HG03095 (cell line): ENCODE results near the gene MOB3B.
"Not testable (repeated sequence)": the region's sequence is repeated elsewhere in the genome, so short reads cannot be mapped to it uniquely, and the experiment has no call there.

Experiments
- ATAC-seq: cut with Tn5 transposase; IDR thresholded peaks from one replicate; pipeline ENCODE4 v1.9.1; 2021; ENCODE audit warnings: moderate library complexity; ENCODE audit not compliant: unreplicated experiment

Gene MOB3B

DNA sequence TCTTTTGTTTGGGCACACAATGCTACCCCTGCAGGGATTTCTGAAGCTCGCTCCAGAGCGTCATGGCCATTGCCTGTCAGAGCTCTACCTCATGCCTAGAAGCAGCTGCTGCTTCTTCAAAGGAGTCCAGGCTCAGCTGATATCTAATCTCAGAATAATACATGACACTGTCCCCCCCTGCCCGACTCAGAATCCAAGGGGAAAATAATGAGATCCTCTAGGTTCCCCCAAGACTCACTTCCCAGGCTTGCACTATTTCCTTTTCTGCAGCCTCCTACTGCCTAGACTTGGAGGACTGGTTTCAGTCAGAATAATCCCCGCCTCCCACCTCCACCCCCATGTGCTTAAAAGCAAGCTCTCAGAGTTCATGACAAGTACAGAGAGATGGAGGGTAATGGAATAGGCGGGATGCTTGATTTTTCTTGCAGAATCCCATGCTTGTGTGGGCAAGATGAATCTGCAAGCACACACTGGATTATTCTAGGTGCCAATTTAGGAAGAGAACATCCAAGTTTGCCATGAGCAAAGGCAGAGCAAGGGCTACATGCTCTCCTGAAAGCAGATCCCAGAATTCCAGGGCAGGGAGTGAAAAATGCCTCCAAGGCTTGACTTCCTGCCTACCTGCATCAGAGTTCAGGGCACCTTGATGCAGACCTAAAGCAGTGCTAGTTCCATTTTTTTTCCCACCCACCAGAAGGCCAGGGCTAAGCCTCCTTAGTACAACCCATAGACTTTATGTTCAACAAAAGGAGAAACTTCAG is 102.9 kb downstream of the MOB3B start:
- ATAC-seq, result no peak

DNA sequence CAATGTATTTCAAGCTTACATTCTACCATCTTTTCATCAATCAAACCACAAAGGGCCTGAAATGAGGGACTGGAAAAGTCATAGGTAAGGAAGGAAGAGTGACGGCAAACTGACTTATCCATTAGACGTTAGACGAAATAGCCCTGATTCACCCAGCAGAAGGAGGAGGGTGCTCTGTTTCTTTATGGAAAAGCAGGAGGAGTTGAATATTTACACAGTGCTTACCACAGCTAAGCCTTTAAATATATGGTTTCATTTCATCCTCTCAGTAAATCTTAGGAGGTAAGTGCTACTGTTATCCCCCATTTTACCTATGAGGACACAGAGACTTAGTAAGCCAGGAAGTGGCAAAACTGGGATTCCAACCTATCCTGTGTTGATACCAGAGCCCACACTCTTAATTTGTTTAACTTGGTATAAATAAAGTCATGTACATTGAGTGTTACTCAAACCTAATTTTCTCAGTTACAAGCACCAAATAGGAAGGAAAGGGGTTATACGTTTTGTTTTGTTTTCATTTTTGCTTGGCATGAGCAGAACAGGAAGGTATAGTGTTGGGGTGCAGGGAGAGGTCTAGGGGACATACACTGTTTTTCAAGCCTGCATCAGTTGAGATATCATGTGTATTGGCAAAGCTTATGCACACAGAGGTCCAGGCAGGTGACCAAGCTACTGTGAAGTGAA is 103.6 kb downstream of the MOB3B start:
- no peak for ATAC-seq

DNA sequence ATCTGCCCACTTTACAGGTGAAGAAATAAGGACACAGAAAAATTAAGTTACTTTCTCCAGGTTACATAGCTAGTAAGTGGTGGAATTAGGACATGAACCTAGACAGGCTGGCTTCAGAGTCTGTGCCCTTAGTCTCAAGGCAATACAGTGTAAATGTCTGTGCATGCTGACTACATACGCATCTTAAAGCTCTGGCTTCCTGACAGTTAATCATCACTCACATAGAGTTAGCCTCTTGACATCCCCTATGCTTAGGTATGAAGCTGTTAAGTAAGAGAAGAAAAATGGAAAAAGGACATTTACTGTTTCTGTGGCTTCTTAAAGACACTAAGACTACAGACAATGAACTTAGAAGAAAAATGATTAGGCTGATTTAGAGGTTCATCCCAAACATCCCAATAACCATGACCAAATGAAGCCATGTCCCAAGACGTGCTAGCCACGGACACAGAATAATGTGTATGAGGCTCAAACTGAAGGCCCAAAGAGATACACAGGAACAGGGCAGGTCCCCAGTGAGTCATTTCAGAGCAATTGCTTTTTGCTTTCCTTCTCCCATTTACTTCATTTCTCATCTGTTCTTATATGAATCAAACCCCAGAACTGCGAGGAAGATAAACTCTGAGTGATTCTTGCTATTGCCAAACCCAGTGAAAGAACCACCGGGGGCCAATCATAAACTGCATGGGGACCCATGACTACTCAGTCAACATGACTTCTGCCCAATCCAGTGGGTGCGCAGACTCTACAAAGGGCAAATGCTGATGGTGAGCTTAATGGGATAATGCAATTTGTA is 105.5 kb downstream of the MOB3B start:
- ATAC-seq, result no peak

DNA sequence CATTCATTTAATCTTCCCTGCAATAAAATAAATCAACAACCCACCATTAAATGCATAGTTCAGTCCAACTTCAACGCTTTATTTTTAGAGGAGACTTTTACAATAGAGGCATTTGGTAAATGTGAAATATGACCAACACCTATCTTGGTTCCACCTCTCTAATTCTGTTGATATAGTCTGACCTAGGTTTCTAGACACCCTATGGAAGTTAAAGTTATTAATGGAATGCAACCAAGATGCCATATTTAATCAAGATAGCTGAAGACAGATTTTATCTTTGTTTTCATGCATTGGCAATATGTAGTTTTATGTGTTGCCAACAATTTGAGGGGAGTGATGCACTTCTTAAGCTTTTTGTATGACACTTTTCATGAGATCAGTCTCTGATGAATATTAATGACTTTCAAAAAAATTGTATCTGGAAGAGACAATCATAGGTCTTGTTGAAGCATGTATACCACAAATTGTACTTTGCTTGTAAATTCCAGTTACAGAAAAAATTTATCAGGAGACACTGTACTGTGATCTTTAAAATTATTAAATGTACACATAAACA is 107.3 kb downstream of the MOB3B start:
- no peak for ATAC-seq

DNA sequence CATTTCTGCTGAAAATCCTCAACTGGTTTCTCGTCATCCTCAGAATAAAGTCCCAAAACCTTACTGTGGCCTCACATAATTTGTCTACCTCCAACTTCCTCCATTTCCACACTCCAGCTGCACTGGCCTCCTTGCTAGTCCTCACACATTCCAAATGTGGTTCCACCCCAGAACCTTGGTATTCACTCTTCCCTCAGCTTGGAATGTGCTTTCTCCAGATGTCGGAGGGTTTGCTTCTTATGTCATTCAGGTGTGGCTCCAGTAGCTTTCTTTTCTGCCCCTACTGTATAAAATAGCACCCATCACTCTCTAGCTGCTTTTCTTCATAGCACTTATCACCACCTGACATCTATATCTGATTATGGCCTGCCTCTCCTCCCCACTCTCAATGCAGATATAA is 108.0 kb downstream of the MOB3B start:
- ATAC-seq, result no peak

DNA sequence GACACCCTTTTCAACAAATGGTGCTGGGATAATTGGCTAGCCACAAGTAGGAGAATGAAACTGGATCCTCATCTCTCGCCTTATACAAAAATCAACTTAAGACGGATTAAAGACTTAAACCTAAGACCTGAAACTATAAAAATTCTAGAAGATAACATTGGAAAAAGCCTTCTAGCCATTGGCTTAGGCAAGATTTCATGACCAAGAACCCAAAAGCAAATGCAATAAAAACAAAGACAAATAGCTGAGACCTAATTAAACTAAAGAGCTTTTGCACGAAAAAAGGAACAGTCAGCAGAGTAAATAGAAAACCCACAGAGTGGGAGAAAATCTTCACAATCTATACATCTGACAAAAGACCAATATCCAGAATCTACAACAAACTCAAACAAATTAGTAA is 110.1 kb downstream of the MOB3B start:
- not testable (repeated sequence) for ATAC-seq

DNA sequence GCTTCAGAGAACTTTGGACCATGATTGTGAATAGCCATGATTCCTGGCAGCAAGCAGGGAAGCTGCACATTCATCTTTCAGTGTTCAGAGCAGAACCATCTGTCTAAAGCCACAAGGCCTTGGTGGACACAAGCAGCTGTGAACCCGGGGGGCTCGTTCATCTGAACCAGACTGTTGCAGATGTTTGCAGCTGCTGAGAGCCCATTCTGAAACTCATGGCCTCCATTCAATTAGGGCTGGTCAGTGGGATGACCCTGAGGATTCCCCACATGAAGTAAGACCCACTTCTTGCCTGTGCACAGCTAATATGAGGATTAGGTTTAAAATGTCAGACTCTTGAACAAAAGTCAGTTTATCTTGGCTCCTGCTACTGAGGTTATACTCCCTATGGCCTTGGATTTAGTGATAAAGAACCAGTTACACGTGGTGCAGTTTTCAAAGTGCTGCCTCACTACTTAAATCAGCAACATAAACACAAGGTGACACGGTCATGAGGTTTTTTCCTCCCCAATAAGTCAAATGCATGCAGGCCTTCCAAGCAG is 115.3 kb downstream of the MOB3B start:
- ATAC-seq, result no peak

DNA sequence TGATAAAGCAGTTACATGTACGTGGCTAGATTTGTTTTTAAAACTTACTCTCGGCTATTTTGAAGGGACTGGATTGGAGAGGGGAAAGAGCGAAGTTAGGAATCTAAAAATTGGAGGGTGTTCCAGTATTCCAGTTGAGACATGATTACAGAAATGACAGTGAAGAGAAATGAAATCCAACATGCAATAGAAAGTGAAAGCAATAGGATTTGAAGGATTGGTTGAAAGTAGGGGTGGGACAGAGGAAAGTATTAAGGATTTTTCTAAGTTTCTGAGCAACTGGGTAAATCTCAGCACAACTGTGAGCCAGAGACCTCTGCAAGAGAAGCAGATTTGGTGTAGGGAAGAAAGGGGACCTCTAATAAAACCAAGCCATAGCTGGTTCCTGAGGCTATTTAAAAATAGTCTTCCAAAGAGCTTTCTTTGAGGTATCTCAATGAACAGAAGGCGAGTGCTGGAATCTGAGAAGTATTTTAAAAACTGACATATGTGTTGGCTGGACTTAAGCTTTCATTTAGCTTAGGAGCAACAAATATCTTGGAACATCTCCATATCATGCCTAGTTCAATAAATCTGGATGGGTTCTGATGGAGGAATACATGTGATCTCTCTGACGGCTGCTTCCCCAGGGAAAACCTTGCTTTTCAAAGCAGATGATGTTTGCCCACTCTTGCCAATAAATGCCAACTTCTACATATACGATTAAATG is 115.9 kb downstream of the MOB3B start:
- ATAC-seq, result no peak

DNA sequence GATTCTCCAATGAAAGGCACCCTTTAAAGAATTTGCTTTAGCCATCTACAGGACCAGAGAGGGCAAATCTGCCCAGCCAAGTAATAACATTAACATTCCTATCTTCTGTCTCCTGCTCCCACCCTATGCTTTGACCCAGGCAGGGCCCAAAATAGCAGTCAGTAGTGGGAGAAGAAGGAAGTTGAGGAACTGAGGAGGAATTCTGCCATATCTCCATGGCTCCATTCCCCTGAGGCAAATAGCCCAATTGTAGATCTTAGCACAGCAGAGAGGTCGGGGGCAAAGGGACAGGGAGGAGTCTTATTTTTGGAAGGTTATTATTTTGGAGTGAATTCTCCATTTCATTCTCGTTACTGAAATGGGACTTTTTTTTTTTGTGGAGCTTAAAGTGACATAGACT is 116.7 kb downstream of the MOB3B start:
- ATAC-seq, result no peak

DNA sequence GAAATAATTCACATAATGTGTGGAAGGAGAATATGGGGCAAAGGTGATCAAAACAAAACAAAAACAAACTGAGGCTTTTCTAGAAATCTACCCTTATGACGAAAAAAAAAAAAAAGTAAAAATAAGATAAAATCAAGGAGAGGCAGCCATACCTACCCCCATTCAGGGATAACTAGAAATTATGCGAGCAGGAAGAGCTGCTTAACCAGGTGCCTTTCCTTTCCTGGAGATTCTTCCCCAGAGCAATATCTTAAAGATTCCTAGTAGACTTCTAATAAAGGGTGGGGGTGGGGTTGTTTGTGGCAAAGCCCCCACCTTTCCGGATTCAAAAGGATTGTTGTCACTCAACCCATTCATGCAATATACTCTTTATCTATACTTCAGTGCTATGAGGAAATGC is 117.5 kb downstream of the MOB3B start:
- ATAC-seq, result no peak

DNA sequence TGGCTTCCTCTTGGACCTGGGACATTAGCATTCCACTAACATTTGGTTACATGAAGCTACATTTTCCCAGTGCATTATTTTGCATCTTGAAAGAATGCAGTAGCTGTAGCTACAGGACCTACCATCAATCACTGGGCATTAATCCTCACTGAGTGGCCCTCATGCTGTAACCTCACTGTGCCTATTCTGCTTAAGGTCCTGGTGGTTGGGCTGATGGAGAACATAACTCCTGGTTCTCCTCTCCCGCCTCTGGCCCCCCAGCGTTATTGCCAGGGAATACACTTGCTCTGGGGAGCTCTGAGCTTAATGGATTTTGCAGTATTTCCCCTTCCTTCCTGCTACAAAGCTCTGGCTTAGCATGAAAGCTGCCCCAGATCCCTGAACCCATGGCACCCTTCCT is 121.1 kb downstream of the MOB3B start:
- ATAC-seq, result no peak

DNA sequence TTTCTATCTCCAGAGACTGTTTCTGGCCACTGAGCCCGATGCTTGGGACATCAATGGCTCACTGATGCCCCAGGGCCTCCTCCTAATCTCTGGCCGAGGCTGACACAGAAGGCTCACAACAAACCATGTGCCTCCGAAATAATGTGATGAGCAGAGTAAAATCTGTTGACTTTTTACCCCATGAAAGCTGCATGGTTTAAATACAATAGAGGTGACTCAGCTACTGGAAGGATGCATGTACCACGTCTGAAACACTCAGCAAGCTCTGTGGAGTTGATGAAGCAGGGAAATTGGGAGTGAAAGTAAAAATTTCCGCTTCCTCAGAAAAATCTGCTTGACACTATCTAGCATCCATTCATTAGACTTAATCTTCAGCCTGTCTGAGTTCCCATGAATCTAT is 121.6 kb downstream of the MOB3B start:
- ATAC-seq, result no peak

DNA sequence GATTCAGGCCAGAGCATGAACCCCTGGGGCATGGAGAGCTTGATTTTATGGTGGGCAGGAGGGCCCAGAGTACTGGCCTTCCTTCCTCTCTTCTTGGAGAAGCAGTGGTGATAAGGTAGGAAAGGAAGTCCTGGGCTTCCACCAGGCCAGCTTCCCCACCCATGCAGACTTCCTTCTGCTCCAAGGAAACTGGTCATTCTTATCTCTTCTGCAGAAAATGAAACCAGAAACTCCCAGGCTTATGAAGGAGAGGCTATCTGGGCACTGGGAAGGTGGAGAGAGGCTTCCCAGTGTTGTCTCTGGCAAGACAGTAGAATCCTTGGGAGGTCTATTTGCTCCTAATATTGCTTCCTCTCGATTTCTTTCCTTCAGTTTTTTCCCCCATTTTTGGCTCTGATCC is 122.1 kb downstream of the MOB3B start:
- ATAC-seq, result no peak

DNA sequence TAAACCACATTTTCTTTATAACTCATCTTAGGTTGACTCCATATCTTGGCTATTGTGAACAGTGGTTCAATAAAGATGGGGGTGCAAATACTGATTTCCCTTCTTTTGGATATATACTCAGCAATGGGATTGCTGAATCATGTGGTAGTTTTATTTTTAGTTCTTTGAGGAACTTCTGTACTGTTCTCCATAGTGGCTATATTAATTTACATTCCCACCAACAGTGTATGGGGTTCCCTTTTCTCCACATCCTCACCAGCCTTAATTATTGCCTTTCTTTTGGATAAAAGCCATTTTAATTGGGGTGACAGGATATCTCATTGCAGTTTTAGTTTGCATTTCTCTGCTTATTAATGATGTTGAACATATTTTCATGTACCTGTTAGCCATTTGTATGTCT is 125.0 kb downstream of the MOB3B start:
- ATAC-seq, result no peak

DNA sequence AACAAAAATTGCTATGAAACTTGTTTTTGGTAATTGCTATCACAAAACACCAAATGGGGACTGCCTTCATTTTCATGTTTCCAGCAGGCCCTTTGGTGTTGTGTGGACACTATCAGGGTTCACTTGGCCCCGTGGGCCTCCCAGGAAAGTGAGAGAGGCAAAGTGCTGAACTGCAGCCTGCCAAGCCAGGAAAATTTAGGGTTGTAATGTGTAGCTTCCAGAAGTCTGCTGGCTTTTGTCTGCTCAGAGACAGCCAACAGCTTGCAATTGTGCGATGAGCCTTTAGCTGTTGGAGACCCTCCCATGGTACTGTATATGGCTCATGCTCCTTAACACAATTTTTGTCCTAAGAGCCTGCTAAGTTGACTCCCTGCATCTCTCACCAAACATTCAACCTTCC is 127.0 kb downstream of the MOB3B start:
- no peak for ATAC-seq

DNA sequence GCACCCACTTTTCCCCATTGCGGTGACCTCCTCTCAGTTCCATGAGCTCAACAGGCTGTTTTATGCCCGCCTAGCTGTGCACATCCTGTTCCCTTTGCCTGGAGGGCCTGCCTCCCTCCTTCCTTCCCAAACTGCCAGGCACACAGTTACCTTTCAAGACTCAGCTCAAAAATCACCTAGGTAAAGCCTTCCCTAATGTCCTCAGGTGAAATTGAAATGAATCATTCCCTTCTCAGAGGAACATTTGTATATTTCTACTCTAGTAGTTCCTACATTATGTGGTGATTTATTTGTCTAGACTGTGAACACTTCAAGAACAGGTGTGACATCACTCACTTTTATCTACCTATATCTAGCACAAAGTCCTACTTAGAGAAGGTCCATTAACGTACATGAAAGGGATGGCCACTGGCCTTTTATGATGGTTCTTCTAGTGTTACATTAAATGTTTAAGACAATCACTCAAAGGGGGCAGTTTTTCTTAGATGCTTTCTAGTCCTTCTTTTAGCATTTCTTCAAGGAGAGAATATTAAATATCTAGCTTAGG is 129.2 kb downstream of the MOB3B start:
- no peak for ATAC-seq

DNA sequence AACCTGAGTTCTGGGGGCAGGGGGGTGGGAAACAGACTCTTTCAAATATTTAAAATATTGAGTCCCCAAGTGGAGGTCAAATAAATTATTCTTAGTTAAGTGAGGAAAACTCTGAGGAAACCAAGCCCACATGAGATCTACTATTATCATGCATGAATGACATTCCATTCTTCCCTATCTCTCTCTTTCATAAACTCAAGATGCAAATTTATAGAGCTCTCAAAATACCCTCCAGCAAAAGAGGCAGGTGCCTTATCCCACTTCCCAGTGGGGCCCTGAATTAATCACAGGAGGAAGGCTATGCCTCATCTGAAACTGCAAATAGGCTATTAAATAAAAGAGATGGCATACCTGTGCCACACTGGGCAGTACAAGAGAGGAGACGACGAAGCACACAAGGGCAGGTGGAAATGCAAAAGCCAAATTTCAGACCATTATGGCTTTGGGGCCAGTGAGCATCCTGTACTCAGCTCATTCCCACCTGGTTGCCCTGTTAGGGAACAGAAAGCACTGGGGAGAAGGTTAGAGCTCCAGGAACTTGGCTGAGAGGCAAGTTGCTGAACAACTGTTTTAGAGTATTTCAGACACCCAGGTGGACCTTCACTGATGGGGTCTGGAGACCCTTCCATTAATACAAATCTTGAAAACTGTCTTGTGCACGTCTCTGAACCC is 130.5 kb downstream of the MOB3B start:
- no peak for ATAC-seq

DNA sequence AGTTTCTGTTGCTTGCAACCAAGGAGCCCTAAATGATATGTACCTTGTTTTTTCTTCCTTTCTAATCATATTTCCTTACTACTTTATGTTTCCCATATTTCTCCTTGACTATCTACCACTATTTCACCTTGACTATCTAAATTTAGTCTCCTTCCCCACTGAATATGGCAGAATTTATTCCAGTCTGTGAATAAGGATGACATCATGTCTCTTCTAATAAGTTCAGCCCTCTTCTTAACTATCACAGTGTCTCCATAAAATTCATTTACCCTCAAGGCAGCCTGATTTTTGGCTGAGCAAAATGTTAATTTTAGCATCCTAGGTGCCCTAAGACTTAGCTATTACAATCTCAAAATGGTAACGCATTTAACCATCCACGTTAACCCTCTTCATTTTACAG is 133.1 kb downstream of the MOB3B start:
- ATAC-seq, result no peak

DNA sequence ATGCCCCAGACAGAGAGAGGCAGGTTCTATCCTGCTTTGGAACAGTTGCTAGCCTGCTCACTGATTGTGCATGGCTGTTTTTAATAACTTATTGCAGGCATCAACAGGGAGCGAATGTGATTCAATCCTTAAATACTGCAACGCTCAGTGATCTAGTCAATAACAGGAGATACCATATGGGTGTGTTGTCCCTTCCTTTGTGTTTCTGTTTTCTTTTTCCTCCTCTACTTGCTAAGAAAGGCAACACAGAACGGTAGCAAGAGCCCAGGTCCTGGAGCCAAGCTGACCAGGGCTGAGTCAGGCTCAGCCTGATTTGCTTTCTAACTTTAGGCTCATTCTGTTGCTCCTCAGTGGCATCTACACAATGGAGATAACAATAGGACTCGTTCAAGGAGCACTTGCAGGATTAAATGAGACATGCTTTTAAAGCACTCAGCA is 134.1 kb downstream of the MOB3B start:
- ATAC-seq, result no peak

DNA sequence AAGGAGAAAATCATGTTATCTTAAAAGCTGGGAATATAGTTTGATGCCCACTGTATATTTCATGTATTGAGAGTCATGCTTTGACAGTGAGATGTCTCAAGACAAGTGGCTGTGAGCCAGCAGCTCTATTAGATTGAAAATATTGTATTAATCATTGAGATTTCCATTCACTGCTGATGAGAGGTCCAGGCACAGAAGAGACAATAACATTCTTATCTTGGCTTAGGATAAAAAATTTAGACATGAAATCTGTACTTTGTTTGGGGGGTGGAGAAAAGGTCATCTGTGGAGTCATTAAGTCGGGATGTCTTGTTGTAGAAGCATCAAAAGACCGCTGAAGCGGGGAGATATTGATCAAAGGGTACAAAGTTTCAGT is 134.8 kb downstream of the MOB3B start:
- no peak for ATAC-seq
